BLaER1 treated with 17β-estradiol and CSF1 and Interleukin-3, amounts not matched to agents 10 nM and 100 nM (cell line): ENCODE measurements around the gene FHDC1.

ENCODE experiments used
- H3K27ac ChIP-seq, 11 experiments: shearing (Covaris generic); formaldehyde crosslinking; 2 replicates each; pipeline ENCODE4 v1.8.1; 2022
- H3K27me3 ChIP-seq, 11 experiments: shearing (Covaris generic); formaldehyde crosslinking; 2 replicates each; pipeline ENCODE4 v1.8.1; 2022
- H3K36me3 ChIP-seq, 11 experiments: shearing (Covaris generic); formaldehyde crosslinking; 2 replicates each; pipeline ENCODE4 v1.8.1; 2022
- H3K4me1 ChIP-seq, 10 experiments: shearing (Covaris generic); formaldehyde crosslinking; 2 replicates each; pipeline ENCODE4 v1.8.1; 2022
- H3K4me2 ChIP-seq, 11 experiments: shearing (Covaris generic); formaldehyde crosslinking; 2 replicates each; pipeline ENCODE4 v1.8.1; 2022
- H3K4me3 ChIP-seq, 10 experiments: shearing (Covaris generic); formaldehyde crosslinking; 2 replicates each; pipeline ENCODE4 v1.8.1; 2022
- H3K9ac ChIP-seq, 11 experiments: shearing (Covaris generic); formaldehyde crosslinking; 2 replicates each; pipeline ENCODE4 v1.8.1; 2022
- H3K9me3 ChIP-seq, 11 experiments: shearing (Covaris generic); formaldehyde crosslinking; replicated peaks in 1 of 11; 2 replicates each; pipeline ENCODE4 v1.8.1; 2022
- H4K20me1 ChIP-seq, 11 experiments: shearing (Covaris generic); formaldehyde crosslinking; 2 replicates each; pipeline ENCODE4 v1.8.1; 2022
- Cebpa-rat ChIP-seq, 11 experiments: shearing (Covaris generic); IDR thresholded peaks; 2 replicates each; pipeline ENCODE4 v1.8.1; 2022

Gene FHDC1

DNA sequence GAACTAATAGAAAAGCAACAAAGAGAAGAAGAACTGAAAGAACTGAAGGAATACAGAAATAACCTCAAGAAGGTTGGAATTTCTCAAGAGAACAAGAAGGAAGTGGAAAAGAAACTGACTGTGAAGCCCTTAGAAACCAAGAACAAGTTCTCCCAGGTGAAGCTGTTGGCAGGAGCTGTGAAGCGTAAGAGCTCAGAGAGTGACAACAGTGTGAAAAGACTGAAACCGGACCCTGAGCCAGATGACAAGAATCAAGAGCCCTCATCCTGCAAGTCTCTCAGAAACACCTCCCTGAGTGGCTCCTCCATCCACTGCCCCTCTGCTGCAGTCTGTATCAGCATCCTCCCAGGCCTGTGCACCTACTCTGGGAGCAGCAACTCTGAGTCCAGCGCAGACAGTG, 8.4 kb upstream of the FHDC1 start:
- peaks cover 10 to 21% (median 18%) of the 10 kb centered on the region in 10 experiments for H3K4me1 ChIP-seq

DNA sequence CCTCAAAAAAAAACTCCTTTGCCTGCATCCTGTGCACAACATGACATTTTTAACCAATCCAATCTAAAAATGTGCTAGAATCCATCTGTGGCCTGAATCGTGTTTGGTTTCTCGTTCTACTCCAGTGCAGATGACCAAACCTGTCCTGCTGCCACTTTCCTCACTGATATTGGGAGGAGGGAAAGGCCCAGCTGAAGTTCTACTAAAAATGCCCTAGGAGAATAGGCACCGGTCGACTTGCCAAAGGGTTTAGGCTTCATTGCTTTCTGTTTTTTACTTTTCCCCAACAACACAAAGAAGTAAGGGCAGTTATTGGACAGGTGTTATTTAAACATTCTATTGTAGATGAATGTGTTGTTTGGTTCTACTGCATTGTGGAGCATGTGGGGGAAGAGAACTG, 7.8 kb upstream of the FHDC1 start:
- Histone ChIP-seq H4K20me1 (no peaks in the 10 kb centered on the region), H3K27me3 (peaks cover 6 to 13% (median 8%) of the 10 kb centered on the region in 11 experiments; a peak in 20 of 22 replicates), H3K4me2 (peak overlapping the region; percentile 44 to 84 (median 57)), H3K4me1 (peaks cover 10 to 21% (median 18%) of the 10 kb centered on the region in 10 experiments), H3K27ac (no peak overlapping the region), H3K4me3 (no peak overlapping the region), H3K9me3 (no peaks in the 10 kb centered on the region), H3K9ac (no peak overlapping the region), H3K36me3 (0 out of 22 replicates have a peak, but pooled peaks cover 0 to 4% (median 0%) of the 10 kb centered on the region in 11 experiments)
- TF ChIP-seq Cebpa-rat (IDR thresholded peaks at IDR 0.05), result no peak

More for the DNA sequence above, 8.4 kb upstream of the FHDC1 start:
- TF ChIP-seq Cebpa-rat (IDR thresholded peaks at IDR 0.05), result no peak
- H3K4me2 ChIP-seq, result peak overlapping the region; percentile 44 to 84 (median 57)
- no peak overlapping the region for H3K9ac ChIP-seq
- H3K36me3 ChIP-seq, result 0 out of 22 replicates have a peak, but pooled peaks cover 0 to under 1% (median 0%) of the 10 kb centered on the region in 11 experiments
- H3K27me3 ChIP-seq, result peaks cover under 1 to 8% (median 2%) of the 10 kb centered on the region in 11 experiments; a peak in 18 of 22 replicates
- H4K20me1 ChIP-seq, result no peaks in the 10 kb centered on the region
- H3K27ac ChIP-seq, result 0 out of 22 replicates have a peak overlapping the region, but pooled peaks of 1 of the 11 experiments have one; percentile 7
- H3K4me3 ChIP-seq, result no peak overlapping the region
- H3K9me3 ChIP-seq, result no peaks in the 10 kb centered on the region

DNA sequence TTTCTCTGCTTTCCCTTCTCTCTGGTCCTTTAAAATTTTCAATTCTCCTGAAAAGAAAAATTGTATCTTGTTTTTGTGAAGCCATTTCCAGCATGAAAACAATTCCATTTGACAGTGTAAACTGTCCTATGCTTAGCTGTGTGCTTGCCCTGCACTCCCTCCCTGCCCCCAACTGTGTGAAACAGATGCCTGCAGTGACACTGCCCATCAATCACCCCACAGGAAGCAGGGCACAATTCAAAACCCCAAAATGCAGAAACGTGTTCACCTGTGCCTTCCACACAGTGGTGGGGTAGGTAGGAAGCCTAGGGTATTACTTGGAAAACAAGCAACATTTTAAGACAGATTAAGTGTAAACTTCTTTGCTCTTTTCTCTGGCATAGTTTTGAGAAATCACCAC, 6.2 kb upstream of the FHDC1 start:
- peaks cover 0 to 3% (median 0%) of the 10 kb centered on the region in 11 experiments; a peak in 2 of 22 replicates for H4K20me1 ChIP-seq
- TF ChIP-seq Cebpa-rat (IDR thresholded peaks at IDR 0.05), result no peak
- peaks cover 22 to 29% (median 23%) of the 10 kb centered on the region in 11 experiments for H3K27me3 ChIP-seq
- 0 out of 22 replicates have a peak, but pooled peaks cover 0 to 7% (median 0%) of the 10 kb centered on the region in 11 experiments for H3K36me3 ChIP-seq
- H3K9ac ChIP-seq, result no peak overlapping the region
- H3K4me3 ChIP-seq, result no peak overlapping the region
- H3K9me3 ChIP-seq, result peaks cover 0 to 9% (median 5%) of the 10 kb centered on the region in 11 experiments; a peak in 8 of 22 replicates
- H3K4me2 ChIP-seq, result no peak overlapping the region
- H3K27ac ChIP-seq, result no peak overlapping the region
- H3K4me1 ChIP-seq, result peaks cover 10 to 21% (median 18%) of the 10 kb centered on the region in 10 experiments

DNA sequence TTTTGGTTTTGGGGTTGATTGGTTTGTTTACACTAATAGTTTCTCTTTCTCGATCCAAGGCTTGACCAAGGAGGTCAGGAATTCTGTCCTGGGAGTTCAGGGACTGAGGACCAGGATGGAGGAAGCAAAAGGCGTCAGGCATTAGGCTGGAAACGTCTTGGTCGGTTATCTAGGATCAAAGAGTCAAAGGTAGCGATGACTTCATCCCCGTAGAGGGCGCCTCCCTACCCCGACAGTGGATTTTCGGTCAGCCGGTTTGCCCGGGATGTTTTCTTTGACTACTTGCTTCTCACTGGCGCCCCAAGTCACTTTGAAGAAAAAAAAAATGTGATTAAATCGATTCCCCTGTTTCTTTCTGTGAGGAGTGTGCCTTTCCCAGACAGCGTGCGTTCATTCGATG, 980 bp upstream of the FHDC1 start:
- H4K20me1 ChIP-seq, result peaks cover 0 to 45% (median 25%) of the 10 kb centered on the region in 11 experiments; a peak in 18 of 22 replicates
- no peak overlapping the region for H3K9ac ChIP-seq
- H3K27me3 ChIP-seq, result peaks cover 75 to 82% (median 76%) of the 10 kb centered on the region in 11 experiments
- peak overlapping the region in 4 of 10 experiments; percentile 25 to 74 (median 66); a peak in 5 of 20 replicates for H3K4me3 ChIP-seq
- 0 out of 22 replicates have a peak, but pooled peaks cover 0 to 7% (median 0%) of the 10 kb centered on the region in 11 experiments for H3K36me3 ChIP-seq
- H3K4me1 ChIP-seq, result peaks cover 11 to 34% (median 30%) of the 10 kb centered on the region in 10 experiments
- H3K27ac ChIP-seq, result no peak overlapping the region
- peak overlapping the region in 7 of 11 experiments; percentile 25 to 100 (median 97); a peak in 10 of 22 replicates for H3K4me2 ChIP-seq
- H3K9me3 ChIP-seq, result peaks cover 0 to 18% (median 8%) of the 10 kb centered on the region in 11 experiments; a peak in 8 of 22 replicates
- TF ChIP-seq Cebpa-rat (IDR thresholded peaks at IDR 0.05), result no peak

DNA sequence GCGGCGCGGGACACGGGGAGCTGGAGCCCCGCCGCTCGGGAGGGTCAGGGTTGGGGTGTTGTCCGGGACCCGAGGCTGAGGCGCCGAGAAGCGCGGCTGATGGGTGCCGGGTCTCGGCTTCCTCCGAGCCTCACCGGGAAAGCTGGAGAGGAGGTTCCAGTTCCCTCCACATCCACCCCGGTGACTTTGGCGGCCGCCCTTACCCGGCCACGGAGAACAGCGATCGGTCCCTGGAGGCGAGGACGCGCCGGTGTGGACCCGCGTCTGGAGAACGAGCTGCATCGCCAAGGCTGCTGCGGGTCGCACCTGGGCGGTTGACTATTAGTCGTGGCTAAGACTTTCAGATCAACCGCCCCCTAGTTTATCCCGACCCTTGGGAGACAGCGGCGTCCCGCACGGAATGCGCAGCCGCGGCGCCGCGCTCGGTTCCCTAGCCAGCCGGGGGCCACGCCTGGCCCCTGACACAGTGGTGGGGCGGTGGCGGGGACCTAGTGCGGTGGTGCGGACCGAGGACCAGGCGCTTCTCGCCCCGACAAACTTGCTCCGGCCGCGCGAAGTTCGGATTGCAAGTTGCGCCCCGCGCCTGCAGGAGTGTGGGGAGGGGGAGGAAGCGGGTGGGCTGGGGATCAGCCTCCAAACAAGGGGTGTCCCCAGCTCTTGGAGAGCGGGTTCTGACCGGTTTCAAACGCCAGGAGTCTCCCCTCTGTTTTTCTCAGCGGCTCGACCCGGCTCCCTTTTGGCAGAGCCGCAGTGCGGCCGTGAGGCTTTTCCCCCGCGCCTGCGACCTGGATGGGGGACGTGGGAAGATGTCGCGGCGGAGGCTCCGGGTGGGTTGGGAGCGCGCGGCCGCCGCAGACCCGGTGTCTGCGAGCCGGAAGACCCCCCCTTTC, 568 bp downstream of the FHDC1 start:
- peak overlapping the region; percentile 14 to 55 (median 41); a peak in 16 of 22 replicates for H3K9ac ChIP-seq
- H3K4me1 ChIP-seq, result peaks cover 11 to 34% (median 30%) of the 10 kb centered on the region in 10 experiments
- H4K20me1 ChIP-seq, result peaks cover 0 to 45% (median 25%) of the 10 kb centered on the region in 11 experiments; a peak in 18 of 22 replicates
- H3K4me3 ChIP-seq, result peak overlapping the region; percentile 51 to 74 (median 66)
- peak overlapping the region; percentile 90 to 100 (median 97) for H3K4me2 ChIP-seq
- no peak overlapping the region for H3K27ac ChIP-seq
- no peak for TF ChIP-seq Cebpa-rat (IDR thresholded peaks at IDR 0.05)
- 0 out of 22 replicates have a peak, but pooled peaks cover 0 to 7% (median 0%) of the 10 kb centered on the region in 11 experiments for H3K36me3 ChIP-seq
- peaks cover 80 to 92% (median 84%) of the 10 kb centered on the region in 11 experiments for H3K27me3 ChIP-seq
- H3K9me3 ChIP-seq, result peaks cover 0 to 18% (median 8%) of the 10 kb centered on the region in 11 experiments; a peak in 8 of 22 replicates

DNA sequence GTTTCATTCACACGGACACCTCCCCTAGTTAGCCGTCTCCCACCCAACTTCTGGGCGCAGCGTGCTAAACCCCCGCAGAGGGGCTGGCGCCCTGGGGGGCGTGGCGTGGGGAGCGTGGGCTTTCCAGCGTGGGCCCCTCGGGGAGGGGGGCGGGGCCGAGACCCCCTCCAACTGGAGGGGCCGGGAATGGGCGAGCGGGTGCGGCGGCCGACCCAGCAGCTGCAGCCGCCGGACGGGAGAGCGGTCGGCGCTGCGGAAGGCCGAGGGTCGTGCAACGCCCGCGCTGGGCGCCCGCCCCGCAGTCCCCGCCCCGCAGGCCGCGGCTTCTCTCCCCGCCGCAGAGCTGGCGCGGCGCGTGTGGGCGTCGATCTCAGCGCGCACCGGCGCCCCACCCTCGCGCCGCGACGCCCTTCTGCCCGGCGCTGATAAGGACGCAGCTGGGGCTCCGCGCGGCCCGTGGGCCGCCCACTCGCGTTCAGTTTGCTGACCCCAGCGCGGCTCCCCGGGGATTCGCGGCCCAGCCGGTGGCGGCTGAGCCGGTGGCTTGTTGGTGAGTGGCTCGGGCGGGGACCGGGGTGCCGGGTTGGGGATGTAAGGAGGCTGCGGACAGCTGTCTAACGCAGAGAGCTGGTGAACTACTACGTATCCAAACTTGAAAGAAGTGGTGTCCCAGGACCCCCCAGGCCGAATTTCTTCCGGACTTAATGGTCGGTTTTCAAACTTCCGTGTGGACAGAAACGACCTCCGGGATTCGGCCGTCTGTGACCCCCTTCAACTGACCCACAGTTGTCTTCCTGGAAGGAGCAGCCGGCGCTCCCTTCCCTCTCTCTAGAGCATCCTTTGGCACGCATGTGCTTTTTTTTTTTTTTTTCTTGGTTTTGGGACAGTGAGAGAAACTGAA, 1.5 kb downstream of the FHDC1 start:
- H3K27me3 ChIP-seq, result peaks cover 80 to 95% (median 85%) of the 10 kb centered on the region in 11 experiments
- peak overlapping the region; percentile 90 to 100 (median 97) for H3K4me2 ChIP-seq
- no peak for TF ChIP-seq Cebpa-rat (IDR thresholded peaks at IDR 0.05)
- peak overlapping the region; percentile 51 to 74 (median 66) for H3K4me3 ChIP-seq
- peak overlapping the region in 8 of 11 experiments; percentile 27 to 55 (median 50); a peak in 13 of 22 replicates for H3K9ac ChIP-seq
- H3K27ac ChIP-seq, result no peak overlapping the region
- peaks cover 0 to 18% (median 8%) of the 10 kb centered on the region in 11 experiments; a peak in 8 of 22 replicates for H3K9me3 ChIP-seq
- peaks cover 11 to 34% (median 30%) of the 10 kb centered on the region in 10 experiments for H3K4me1 ChIP-seq
- peaks cover 0 to 45% (median 25%) of the 10 kb centered on the region in 11 experiments; a peak in 18 of 22 replicates for H4K20me1 ChIP-seq
- H3K36me3 ChIP-seq, result 0 out of 22 replicates have a peak, but pooled peaks cover 0 to 7% (median 0%) of the 10 kb centered on the region in 11 experiments

DNA sequence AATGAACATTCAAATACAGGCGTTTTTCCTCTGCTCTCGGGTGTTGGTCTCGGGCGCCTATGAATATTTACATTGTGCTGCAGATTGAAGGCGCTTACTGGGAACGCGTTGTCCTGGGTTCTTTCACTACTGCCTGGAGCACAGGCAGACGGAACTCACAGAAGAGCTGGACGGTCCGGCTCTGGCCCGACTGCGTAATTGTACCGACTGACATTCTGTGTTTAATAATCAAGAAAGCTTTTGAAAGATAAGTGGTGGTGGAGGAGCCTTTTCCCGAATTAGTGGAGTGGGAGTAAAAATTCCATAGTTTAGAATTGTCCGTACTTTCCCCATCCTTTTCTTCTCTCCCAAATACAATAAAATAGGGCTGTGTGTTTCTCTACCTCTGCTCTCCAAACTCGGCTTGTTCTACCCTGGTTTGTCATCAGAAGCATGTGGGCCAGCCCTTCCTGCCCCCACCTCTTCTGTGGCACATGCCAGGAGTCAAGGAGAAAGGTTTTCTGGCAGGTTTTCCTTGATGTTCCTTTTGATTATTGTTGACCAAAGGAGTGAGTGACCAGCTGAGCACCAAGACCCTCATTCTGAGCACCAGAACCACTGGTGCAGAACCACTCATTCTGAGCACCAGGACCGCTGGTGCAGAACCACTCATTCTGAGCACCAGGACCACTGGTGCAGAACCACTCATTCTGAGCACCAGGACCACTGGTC, 2.3 kb downstream of the FHDC1 start:
- no peak for TF ChIP-seq Cebpa-rat (IDR thresholded peaks at IDR 0.05)
- Histone ChIP-seq H3K4me2 (peak overlapping the region; percentile 90 to 100 (median 97)), H4K20me1 (peaks cover 0 to 45% (median 25%) of the 10 kb centered on the region in 11 experiments; a peak in 18 of 22 replicates), H3K4me3 (peak overlapping the region; percentile 51 to 74 (median 66); a peak in 19 of 20 replicates), H3K4me1 (peaks cover 11 to 34% (median 30%) of the 10 kb centered on the region in 10 experiments), H3K27me3 (peaks cover 72 to 87% (median 77%) of the 10 kb centered on the region in 11 experiments), H3K9me3 (peaks cover 0 to 18% (median 8%) of the 10 kb centered on the region in 11 experiments; a peak in 8 of 22 replicates), H3K27ac (no peak overlapping the region), H3K9ac (no peak overlapping the region; a peak in 1 of 22 replicates), H3K36me3 (0 out of 22 replicates have a peak, but pooled peaks cover 0 to 3% (median 0%) of the 10 kb centered on the region in 11 experiments)
